SK-N-SH (cell line): Measurements from ENCODE around the gene FOXRED1.

Experiments
- CHD2 ChIP-seq: fragments of 150-350 bp; IDR thresholded peaks from 2 replicates; pipeline ENCODE4 v1.6.1; 2018; ENCODE audit warnings: low read length; ENCODE audit not compliant: partially characterized antibody
- ELF1 ChIP-seq: IDR thresholded peaks from 2 replicates; pipeline ENCODE4 v1.4.0; 2012
- EZH2phosphoT487 ChIP-seq: fragments of 200-600 bp; sonication (generic); IDR thresholded peaks from 2 replicates; pipeline ENCODE4 v1.6.1; 2017; ENCODE audit warnings: low read depth, mixed run types, mild to moderate bottlenecking, antibody characterized with exemption, moderate library complexity, borderline replicate concordance
- GABPA ChIP-seq: IDR thresholded peaks from 2 replicates; pipeline ENCODE4 v1.4.0; 2012; ENCODE audit warnings: low read depth, mild to moderate bottlenecking
- MXI1 ChIP-seq: IDR thresholded peaks from 2 replicates; pipeline ENCODE4 v1.6.1; 2012; ENCODE audit warnings: mild to moderate bottlenecking, low read depth, low read length, improper control_type of control experiment
- POLR2AphosphoS5 ChIP-seq: IDR thresholded peaks from 2 replicates; pipeline ENCODE4 v1.6.1; 2012; ENCODE audit warnings: low read depth, low read length
- RAD21 ChIP-seq: IDR thresholded peaks from 2 replicates; pipeline ENCODE4 v1.6.1; 2012; ENCODE audit warnings: mild to moderate bottlenecking, low read length
- RCOR1 ChIP-seq: fragments of 150-350 bp; IDR thresholded peaks from 2 replicates; pipeline ENCODE4 v1.6.1; 2017; ENCODE audit warnings: antibody characterized with exemption, low read length
- TCF12 ChIP-seq: IDR thresholded peaks from 2 replicates; pipeline ENCODE4 v1.4.0; 2012
- TF ChIP-seq, protein P1 (sequence below): fragments of 200-600 bp; sonication (generic); IDR thresholded peaks from 2 replicates; pipeline ENCODE4 v1.6.1; 2017; ENCODE audit warnings: antibody characterized with exemption, mild to moderate bottlenecking, moderate library complexity
- TF ChIP-seq, protein P2 (sequence below): IDR thresholded peaks from 2 replicates; pipeline ENCODE4 v1.6.1; 2012; ENCODE audit warnings: mild to moderate bottlenecking, low read depth, low read length, moderate library complexity

DNA sequence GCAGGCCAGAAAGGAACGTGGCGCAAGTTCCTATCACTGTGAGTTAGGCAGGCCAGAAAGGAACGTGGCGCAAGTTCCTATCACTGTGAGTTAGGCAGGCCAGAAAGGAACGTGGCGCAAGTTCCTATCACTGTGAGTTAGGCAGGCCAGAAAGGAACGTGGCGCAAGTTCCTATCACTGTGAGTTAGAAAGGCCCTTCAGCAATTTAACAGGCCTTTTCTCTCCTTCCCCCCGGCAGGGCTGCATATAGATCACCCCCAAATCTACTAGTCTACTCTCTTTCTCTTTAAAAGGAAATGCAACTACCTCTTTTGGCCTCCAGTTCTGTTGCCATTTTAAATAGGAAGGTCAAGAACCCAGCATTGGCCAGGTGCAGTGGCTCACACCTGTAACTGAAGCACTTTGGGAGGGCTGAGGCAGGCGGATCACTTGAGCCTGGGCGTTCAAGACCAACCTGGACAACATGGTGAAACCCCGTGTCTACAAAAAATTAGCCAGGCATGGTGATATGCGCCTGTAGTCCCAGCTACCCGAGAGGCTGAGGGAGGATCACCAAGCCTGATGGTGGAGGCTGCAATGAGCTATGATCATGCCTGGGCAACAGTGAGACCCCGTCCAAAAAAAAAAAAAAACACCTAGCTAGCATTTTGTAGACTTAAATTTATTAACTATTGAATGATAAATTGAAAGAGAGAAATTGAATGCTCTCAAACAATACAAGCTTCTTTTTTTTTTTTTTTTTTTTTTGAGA lies 42.4 kb upstream of the FOXRED1 start:
- TF ChIP-seq, protein P1, sequence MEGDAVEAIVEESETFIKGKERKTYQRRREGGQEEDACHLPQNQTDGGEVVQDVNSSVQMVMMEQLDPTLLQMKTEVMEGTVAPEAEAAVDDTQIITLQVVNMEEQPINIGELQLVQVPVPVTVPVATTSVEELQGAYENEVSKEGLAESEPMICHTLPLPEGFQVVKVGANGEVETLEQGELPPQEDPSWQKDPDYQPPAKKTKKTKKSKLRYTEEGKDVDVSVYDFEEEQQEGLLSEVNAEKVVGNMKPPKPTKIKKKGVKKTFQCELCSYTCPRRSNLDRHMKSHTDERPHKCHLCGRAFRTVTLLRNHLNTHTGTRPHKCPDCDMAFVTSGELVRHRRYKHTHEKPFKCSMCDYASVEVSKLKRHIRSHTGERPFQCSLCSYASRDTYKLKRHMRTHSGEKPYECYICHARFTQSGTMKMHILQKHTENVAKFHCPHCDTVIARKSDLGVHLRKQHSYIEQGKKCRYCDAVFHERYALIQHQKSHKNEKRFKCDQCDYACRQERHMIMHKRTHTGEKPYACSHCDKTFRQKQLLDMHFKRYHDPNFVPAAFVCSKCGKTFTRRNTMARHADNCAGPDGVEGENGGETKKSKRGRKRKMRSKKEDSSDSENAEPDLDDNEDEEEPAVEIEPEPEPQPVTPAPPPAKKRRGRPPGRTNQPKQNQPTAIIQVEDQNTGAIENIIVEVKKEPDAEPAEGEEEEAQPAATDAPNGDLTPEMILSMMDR, result no peak
- TF ChIP-seq RCOR1, result no peak
- TF ChIP-seq, protein P2, sequence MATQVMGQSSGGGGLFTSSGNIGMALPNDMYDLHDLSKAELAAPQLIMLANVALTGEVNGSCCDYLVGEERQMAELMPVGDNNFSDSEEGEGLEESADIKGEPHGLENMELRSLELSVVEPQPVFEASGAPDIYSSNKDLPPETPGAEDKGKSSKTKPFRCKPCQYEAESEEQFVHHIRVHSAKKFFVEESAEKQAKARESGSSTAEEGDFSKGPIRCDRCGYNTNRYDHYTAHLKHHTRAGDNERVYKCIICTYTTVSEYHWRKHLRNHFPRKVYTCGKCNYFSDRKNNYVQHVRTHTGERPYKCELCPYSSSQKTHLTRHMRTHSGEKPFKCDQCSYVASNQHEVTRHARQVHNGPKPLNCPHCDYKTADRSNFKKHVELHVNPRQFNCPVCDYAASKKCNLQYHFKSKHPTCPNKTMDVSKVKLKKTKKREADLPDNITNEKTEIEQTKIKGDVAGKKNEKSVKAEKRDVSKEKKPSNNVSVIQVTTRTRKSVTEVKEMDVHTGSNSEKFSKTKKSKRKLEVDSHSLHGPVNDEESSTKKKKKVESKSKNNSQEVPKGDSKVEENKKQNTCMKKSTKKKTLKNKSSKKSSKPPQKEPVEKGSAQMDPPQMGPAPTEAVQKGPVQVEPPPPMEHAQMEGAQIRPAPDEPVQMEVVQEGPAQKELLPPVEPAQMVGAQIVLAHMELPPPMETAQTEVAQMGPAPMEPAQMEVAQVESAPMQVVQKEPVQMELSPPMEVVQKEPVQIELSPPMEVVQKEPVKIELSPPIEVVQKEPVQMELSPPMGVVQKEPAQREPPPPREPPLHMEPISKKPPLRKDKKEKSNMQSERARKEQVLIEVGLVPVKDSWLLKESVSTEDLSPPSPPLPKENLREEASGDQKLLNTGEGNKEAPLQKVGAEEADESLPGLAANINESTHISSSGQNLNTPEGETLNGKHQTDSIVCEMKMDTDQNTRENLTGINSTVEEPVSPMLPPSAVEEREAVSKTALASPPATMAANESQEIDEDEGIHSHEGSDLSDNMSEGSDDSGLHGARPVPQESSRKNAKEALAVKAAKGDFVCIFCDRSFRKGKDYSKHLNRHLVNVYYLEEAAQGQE, result no peak
- TF ChIP-seq ELF1, result no peak
- no peak for TF ChIP-seq GABPA
- no peak for TF ChIP-seq POLR2AphosphoS5
- TF ChIP-seq RAD21, result no peak
- no peak for TF ChIP-seq MXI1
- TF ChIP-seq CHD2, result no peak
- no peak for TF ChIP-seq EZH2phosphoT487
- TF ChIP-seq TCF12, result no peak
